OCI-LY7 (cell line): ENCODE data around the gene RTKN.
"Not testable (repeated sequence)": the region's sequence is repeated elsewhere in the genome, so short reads cannot be mapped to it uniquely, and the experiment has no call there.

Source experiments
- EZH2phosphoT487 ChIP-seq: fragments of 200-600 bp; sonication (generic); IDR thresholded peaks from 2 replicates; pipeline ENCODE4 v1.6.1; 2018; ENCODE audit warnings: low read depth, borderline replicate concordance, mild to moderate bottlenecking, mixed run types, antibody characterized with exemption, low read length, moderate library complexity, mixed read lengths
- TF ChIP-seq, protein P1 (sequence below): fragments of 200-600 bp; sonication (generic); conservative IDR thresholded peaks from 2 replicates; pipeline ENCODE4 v1.5.1; 2014; ENCODE audit warnings: mild to moderate bottlenecking, antibody characterized with exemption, low read length, moderate library complexity, mixed read lengths

DNA sequence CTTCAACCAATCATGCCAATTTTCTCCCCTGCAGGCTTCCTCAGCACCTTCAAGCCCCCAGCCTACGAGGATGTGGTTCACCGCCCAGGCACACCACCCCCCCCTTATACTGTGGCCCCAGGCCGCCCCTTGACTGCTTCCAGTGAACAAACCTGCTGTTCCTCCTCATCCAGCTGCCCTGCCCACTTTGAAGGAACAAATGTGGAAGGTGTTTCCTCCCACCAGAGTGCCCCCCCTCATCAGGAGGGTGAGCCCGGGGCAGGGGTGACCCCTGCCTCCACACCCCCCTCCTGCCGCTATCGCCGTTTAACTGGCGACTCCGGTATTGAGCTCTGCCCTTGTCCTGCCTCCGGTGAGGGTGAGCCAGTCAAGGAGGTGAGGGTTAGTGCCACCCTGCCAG, 18.4 kb upstream of the RTKN start:
- TF ChIP-seq, protein P1, sequence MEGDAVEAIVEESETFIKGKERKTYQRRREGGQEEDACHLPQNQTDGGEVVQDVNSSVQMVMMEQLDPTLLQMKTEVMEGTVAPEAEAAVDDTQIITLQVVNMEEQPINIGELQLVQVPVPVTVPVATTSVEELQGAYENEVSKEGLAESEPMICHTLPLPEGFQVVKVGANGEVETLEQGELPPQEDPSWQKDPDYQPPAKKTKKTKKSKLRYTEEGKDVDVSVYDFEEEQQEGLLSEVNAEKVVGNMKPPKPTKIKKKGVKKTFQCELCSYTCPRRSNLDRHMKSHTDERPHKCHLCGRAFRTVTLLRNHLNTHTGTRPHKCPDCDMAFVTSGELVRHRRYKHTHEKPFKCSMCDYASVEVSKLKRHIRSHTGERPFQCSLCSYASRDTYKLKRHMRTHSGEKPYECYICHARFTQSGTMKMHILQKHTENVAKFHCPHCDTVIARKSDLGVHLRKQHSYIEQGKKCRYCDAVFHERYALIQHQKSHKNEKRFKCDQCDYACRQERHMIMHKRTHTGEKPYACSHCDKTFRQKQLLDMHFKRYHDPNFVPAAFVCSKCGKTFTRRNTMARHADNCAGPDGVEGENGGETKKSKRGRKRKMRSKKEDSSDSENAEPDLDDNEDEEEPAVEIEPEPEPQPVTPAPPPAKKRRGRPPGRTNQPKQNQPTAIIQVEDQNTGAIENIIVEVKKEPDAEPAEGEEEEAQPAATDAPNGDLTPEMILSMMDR = not testable (repeated sequence)
- not testable (repeated sequence) for TF ChIP-seq EZH2phosphoT487
